ENCODE data around the gene PGK1.
"Not testable (repeated sequence)": the region's sequence is repeated elsewhere in the genome, so short reads cannot be mapped to it uniquely, and the experiment has no call there.

The PGK1 gene

GRCh38 chrX:78123190-78123589 lies 19.1 kb downstream of the PGK1 start:
- no peaks in the 10 kb centered on the region for H3K27me3 ChIP-seq (replicated peaks; ENCODE audit: control insufficient read depth, insufficient read depth, low read length)
- no peak for TF ChIP-seq CTCF (IDR thresholded peaks at IDR 0.05; ENCODE audit: insufficient read depth, low read length, poor library complexity, severe bottlenecking)
- no peak overlapping the region for H3K4me3 ChIP-seq (replicated peaks; ENCODE audit: low read depth, low read length)
- no peak for DNase-seq (ENCODE audit: extremely low read depth, insufficient read length)
- peaks cover 7% of the 10 kb centered on the region for H3K36me3 ChIP-seq (ENCODE audit: control insufficient read depth, insufficient read depth, low read length)

GRCh38 chrX:78124307-78124706 lies 20.3 kb downstream of the PGK1 start:
- peak; percentile 47 for TF ChIP-seq CTCF (IDR thresholded peaks at IDR 0.05; ENCODE audit: insufficient read depth, low read length, poor library complexity, severe bottlenecking)
- peaks cover 5% of the 10 kb centered on the region for H3K36me3 ChIP-seq (ENCODE audit: control insufficient read depth, insufficient read depth, low read length)
- H3K27me3 ChIP-seq (replicated peaks; ENCODE audit: control insufficient read depth, insufficient read depth, low read length) = no peaks in the 10 kb centered on the region
- no peak for DNase-seq (ENCODE audit: extremely low read depth, insufficient read length)
- no peak overlapping the region for H3K4me3 ChIP-seq (replicated peaks; ENCODE audit: low read depth, low read length)

GRCh38 chrX:78125148-78125547 lies 21.1 kb downstream of the PGK1 start:
- no peak overlapping the region for H3K4me3 ChIP-seq (replicated peaks; ENCODE audit: low read depth, low read length)
- no peak for TF ChIP-seq CTCF (IDR thresholded peaks at IDR 0.05; ENCODE audit: insufficient read depth, low read length, poor library complexity, severe bottlenecking)
- peaks cover 5% of the 10 kb centered on the region for H3K36me3 ChIP-seq (ENCODE audit: control insufficient read depth, insufficient read depth, low read length)
- H3K27me3 ChIP-seq (replicated peaks; ENCODE audit: control insufficient read depth, insufficient read depth, low read length) = no peaks in the 10 kb centered on the region
- DNase-seq (ENCODE audit: extremely low read depth, insufficient read length) = no peak

GRCh38 chrX:78125781-78126180 lies 21.7 kb downstream of the PGK1 start:
- not testable (repeated sequence) for H3K36me3 ChIP-seq (ENCODE audit: control insufficient read depth, insufficient read depth, low read length); DNase-seq (ENCODE audit: extremely low read depth, insufficient read length); H3K4me3 ChIP-seq (replicated peaks; ENCODE audit: low read depth, low read length); H3K27me3 ChIP-seq (replicated peaks; ENCODE audit: control insufficient read depth, insufficient read depth, low read length)

- Histone ChIP-seq H3K27me3 (replicated peaks; ENCODE audit: control insufficient read depth, insufficient read depth, low read length) (no peaks in the 10 kb centered on the region), H3K36me3 (ENCODE audit: control insufficient read depth, insufficient read depth, low read length) (peaks cover 2% of the 10 kb centered on the region; the same call in 1 of the 2 replicates), H3K4me3 (replicated peaks; ENCODE audit: low read depth, low read length) (no peak overlapping the region)
- no peak for TF ChIP-seq CTCF (IDR thresholded peaks at IDR 0.05; ENCODE audit: insufficient read depth, low read length, poor library complexity, severe bottlenecking)
- no peak for DNase-seq (ENCODE audit: extremely low read depth, insufficient read length)
These were observed 25.7 kb downstream of the PGK1 start for GRCh38 chrX:78129714-78130113.

- no peak for DNase-seq (ENCODE audit: extremely low read depth, insufficient read length)
- no peak for TF ChIP-seq CTCF (IDR thresholded peaks at IDR 0.05; ENCODE audit: insufficient read depth, low read length, poor library complexity, severe bottlenecking)
- Histone ChIP-seq H3K4me3 (replicated peaks; ENCODE audit: low read depth, low read length) (no peak overlapping the region), H3K36me3 (ENCODE audit: control insufficient read depth, insufficient read depth, low read length) (no peaks in the 10 kb centered on the region), H3K27me3 (replicated peaks; ENCODE audit: control insufficient read depth, insufficient read depth, low read length) (no peaks in the 10 kb centered on the region)
These were observed 26.3 kb downstream of the PGK1 start for GRCh38 chrX:78130396-78130795.
